HG03565 (cell line): ENCODE results near the gene SPTBN5.

ENCODE experiments used
- ATAC-seq: cut with Tn5 transposase; IDR thresholded peaks from one replicate; pipeline ENCODE4 v1.9.1; 2021; ENCODE audit warnings: mild to moderate bottlenecking, moderate library complexity; ENCODE audit not compliant: unreplicated experiment

The SPTBN5 gene

GRCh38 chr15:41885321-41885720 is 8.5 kb downstream of the SPTBN5 start:
- no peak for ATAC-seq

GRCh38 chr15:41884458-41884857 is 9.4 kb downstream of the SPTBN5 start:
- no peak for ATAC-seq

- no peak for ATAC-seq
Measured at GRCh38 chr15:41883484-41883825, 10.4 kb downstream of the SPTBN5 start.

- no peak for ATAC-seq
Measured at GRCh38 chr15:41882689-41883483, 11.0 kb downstream of the SPTBN5 start.

- ATAC-seq, result no peak
Measured at GRCh38 chr15:41881920-41882688, 11.7 kb downstream of the SPTBN5 start.

- ATAC-seq, result no peak
Measured at GRCh38 chr15:41881550-41881919, 12.3 kb downstream of the SPTBN5 start.

- ATAC-seq, result no peak
Measured at GRCh38 chr15:41881086-41881485, 12.8 kb downstream of the SPTBN5 start.

GRCh38 chr15:41880156-41880877 is 13.5 kb downstream of the SPTBN5 start:
- ATAC-seq, result no peak

- no peak for ATAC-seq
Measured at GRCh38 chr15:41879321-41879845, 14.5 kb downstream of the SPTBN5 start.

- ATAC-seq, result no peak
Measured at GRCh38 chr15:41878355-41878699, 15.5 kb downstream of the SPTBN5 start.

- no peak for ATAC-seq
Measured at GRCh38 chr15:41877631-41878354, 16.1 kb downstream of the SPTBN5 start.

GRCh38 chr15:41876689-41877088 is 17.2 kb downstream of the SPTBN5 start:
- no peak for ATAC-seq

- no peak for ATAC-seq
Measured at GRCh38 chr15:41876007-41876406, 17.8 kb downstream of the SPTBN5 start.

GRCh38 chr15:41874736-41875135 is 19.1 kb downstream of the SPTBN5 start:
- ATAC-seq, result no peak

GRCh38 chr15:41873711-41874110 is 20.1 kb downstream of the SPTBN5 start:
- no peak for ATAC-seq

GRCh38 chr15:41872166-41872747 is 21.6 kb downstream of the SPTBN5 start:
- no peak for ATAC-seq

GRCh38 chr15:41871175-41871905 is 22.5 kb downstream of the SPTBN5 start:
- no peak for ATAC-seq

- ATAC-seq, result no peak
Measured at GRCh38 chr15:41870689-41871081, 23.2 kb downstream of the SPTBN5 start.

- no peak for ATAC-seq
Measured at GRCh38 chr15:41869770-41870688, 23.8 kb downstream of the SPTBN5 start.
